SK-MEL-5 (cell line): ENCODE measurements around the gene ZNF598. TPM values are rescaled to one million over a fixed set of nuclear protein-coding genes. Genes with fewer than 3 reads are reported as not detected.

ENCODE experiments used
- DNase-seq: peaks from one replicate; pipeline ENCODE4 v3.0.0-alpha.2; 2016; ENCODE audit warnings: low read depth, low spot score
- in situ Hi-C: cut with HindIII; loops from 2 replicates; pipeline ENCODE4 v1.10.0; 2016; ENCODE audit warnings: low sequenced_read_pairs, high pct_unique_total_duplicates, low pct_unique_long_range_greater_than_20kb
- polyA plus RNA-seq, 2 experiments: library from polyadenylated mRNA; depleted of rRNA; stranded (reverse); fragments of >200 nt; gene quantifications; 2 replicates each; pipeline ENCODE4 v1.2.3, GENCODE V29; 2015
- total RNA-seq: library from RNA; depleted of rRNA; stranded (reverse); fragments of >200 nt; shearing (Covaris generic); gene quantifications from 2 replicates; pipeline ENCODE4 v1.2.3, GENCODE V29; 2014; rRNA removed

The ZNF598 gene
- total RNA-seq, result 10.4 and 10.7 TPM in 2 replicates
- polyA plus RNA-seq (2015; cell fraction: cytosol; rRNA removed), result 67.3 and 93.2 TPM in 2 replicates
- 123 and 229 TPM in 2 replicates for polyA plus RNA-seq (2015; cell fraction: nucleus; rRNA removed)

DNA sequence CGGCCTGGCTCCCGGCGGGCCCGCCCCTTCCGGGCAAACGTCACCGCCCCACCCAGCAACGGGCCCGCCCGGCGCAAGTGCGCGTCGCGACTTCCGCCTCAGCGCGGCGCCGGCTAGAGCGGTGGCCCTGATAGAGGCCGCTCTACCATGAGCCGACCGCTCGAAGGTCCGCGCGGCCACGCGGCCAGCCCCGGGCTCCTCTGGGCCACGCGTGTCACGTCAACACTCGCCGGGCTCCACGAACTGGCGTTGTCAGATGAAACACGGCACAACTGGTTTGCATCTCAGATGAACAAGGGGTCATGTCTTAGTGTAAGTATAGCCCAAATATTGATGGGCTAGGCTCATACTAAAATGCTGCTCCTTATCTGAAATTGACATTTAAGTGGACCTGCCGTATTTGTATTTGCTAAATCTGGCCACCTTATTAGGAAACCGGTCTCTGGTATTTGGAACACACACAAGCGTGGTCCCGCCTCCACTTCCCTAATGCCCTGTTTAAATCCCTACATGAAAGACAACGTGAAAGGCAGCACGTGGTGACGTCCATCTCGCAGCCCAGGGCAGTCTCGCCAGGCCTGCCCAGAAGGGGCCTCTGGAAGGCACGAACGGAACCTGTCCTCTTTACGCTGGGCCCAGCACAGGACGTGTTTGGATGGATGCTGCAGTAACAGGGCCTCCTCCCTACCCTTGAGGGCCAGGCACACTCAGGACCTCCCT, at the start of gene ZNF598:
ZNF598 (minus strand) TSS at position 31 of the 720 bp plus-strand sequence.
- peak; percentile 78 for DNase-seq
- in situ Hi-C loops, result no loop called here

DNA sequence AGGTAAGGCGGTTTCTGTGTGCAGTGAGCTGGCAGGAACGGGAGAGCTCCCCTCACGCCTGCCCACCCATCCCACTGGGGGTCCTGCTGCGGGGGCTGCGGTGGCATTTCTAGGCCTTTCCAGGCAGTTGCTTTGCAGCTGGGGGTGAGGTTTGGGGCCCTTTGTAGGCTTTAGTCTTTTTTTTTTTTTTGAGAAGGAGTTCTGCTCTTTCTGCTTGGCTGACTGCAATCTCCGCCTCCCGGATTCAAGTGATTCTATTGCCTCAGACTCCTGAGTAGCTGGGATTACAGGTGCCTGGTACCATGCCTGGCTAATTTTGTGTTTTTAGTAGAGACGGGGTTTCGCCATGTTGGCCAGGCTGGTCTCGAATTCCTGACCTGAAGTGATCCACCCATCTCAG, 49.3 kb upstream of the ZNF598 start:
- in situ Hi-C loops, result no loop called here
- no peak for DNase-seq

DNA sequence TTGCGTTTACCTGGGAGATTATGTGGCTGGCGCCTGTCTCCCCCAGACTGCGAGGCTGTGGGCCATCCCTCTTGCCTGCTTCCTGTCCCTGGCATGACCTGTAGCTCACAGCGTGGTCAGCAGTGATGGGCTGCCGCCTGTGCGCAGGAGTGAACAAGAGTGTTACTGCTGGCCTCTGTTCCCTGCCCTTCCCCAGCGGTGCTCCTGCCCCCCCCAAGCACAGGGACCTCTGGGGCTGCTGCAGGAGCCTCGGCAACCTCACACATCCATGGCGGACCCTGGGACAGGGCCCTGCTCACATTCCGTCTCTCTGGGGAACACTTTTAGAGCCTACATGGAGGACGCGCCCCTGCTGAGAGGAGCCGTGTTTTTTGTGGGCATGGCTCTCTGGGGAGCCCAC, 48.8 kb upstream of the ZNF598 start:
- no peak for DNase-seq
- in situ Hi-C loops, result no loop called here

DNA sequence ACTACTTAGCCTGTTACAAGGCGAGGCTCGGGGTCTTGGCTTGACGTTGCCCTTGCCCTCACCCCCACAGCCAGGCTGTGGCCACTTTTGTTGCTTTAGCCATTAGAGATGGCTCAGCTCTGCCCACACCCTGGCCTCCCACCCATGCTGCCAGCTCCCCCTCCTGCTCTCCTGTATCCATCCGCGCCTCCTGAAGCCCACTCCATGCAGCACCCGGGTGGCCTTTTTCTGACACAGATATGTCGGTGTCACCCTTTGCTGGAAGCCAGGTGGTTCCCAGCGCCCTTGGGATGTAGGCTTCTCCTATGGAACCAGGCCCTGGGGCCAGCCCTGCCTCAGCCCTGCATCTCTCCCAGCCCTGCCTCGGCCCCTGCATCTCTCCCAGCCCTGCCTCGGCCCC, 47.8 kb upstream of the ZNF598 start:
- in situ Hi-C loops, result no loop called here
- no peak for DNase-seq

DNA sequence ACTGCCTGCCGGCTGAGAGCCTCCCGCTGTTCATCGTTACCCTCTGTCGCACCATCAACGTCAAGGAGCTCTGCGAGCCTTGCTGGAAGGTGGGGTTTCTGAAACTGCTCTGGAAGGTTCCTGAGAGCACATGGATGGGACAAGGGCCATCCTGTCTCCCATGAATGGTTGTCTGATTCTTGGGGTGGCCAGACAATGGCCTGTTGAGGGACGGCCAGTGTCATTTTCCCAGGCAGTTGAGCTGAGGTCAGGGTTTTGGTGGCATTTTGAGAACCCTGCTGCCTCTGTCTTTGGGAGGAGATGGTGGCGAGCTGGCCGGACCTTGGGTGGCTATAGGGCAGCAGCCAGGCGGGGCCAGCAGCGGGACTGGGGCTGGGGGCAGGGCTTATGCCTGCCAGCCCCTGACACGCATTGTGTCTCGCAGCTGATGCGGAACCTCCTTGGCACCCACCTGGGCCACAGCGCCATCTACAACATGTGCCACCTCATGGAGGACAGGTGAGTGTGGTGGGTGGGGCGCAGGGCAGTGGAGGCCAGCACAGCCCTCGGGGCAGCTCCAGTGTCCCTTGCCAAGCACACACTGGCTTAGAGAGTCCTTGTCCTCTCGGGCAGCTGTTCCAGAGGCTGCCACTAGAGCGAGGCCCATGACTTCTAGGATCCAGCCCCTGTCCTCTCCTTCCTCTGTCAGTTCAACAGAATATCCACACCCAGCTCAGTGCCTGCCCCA, 47.2 kb upstream of the ZNF598 start:
- peak; percentile 20 for DNase-seq
- in situ Hi-C loops, result no loop called here

DNA sequence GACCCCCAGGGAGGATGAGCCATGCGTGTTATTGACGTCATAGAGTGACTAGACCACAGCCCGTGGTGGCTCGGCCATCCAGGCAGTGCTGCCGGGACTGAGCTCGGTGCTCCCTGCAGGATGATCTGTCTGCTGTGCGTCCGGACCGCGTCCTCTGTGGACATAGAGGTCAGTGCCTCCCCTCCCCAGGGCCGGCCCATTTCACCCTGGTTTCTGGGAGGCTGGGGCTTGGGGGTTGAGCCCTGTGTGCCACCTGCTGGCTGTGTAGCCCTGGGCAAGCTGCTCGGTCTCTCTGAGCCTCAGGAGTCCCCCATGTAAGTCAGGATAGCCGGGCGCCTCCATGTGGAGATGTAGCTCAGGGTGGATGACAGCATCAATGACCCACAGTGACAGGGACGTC, 46.5 kb upstream of the ZNF598 start:
- in situ Hi-C loops, result no loop called here
- peak; percentile 16 for DNase-seq

DNA sequence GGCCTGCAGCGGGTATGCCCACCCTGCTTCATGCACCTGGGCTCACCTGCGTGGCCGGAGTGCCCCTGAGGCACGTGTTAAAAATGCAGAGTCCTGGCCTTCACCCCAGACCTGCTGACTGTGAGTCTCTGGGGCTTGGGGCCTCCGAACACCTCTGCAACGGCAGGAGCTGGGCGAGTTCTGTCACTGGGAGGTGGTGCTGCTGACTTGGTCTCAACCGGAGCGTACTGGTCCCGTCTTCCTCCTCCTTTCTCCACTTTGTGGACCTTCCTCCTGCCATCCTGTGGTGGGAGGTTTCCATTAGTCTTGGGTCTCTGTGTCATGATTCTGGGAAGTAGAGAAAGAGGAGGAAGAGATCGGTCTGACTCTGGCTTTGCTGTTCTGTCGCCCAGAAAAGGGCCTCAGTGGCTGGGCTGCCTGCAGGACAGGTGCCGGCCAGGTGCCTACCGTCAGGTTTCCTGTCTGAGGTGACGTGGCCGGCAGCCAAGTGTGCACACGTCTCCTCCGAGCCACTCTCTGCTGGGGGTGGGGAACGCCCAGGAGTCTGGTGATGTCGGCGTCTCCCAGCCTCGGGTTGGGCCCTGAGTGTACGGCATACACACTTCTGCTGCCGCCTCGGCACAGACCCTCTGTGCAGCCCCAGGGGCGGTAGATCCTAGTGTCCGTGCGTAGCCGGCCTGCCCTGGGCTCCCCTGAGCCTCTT, 45.1 kb upstream of the ZNF598 start:
- no peak for DNase-seq
- in situ Hi-C loops, result no loop called here

DNA sequence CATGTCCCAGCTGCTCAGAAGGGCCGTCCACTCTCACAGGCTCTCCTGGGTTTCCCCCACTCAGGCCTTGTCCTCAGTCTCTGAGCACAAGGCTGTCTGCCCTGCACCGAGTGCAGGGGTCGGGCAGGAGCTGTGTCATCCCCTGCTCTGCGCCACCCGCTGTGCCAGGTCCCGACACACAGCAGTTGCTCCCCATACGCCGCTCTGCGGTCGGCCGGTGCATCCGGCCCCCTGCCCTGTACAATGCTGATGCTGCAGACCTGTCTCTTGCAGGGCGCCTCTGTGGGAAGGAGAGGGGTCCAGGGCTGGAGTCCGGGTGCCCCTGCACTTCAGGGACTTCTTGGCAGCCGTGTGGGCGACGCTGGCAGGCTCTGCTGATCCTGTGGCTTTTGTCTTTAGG, 44.3 kb upstream of the ZNF598 start:
- in situ Hi-C loops, result no loop called here
- no peak for DNase-seq

DNA sequence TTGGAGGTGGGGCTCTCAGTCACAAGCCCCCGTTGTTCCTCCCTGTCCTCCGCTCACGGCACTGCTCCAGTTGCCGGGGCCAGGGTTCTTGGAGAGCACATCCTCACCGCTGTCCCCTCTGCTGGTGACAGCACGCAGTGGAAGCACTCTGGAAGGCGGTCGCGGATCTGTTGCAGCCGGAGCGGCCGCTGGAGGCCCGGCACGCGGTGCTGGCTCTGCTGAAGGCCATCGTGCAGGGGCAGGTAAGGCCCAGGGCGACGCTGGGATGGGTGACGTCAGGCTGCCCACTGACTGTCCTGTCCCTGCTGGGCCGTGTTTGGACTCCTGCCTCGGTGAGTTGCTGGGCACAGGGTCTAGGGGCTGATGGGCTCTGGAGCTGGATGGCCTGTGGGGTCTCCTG, 43.6 kb upstream of the ZNF598 start:
- DNase-seq, result no peak

DNA sequence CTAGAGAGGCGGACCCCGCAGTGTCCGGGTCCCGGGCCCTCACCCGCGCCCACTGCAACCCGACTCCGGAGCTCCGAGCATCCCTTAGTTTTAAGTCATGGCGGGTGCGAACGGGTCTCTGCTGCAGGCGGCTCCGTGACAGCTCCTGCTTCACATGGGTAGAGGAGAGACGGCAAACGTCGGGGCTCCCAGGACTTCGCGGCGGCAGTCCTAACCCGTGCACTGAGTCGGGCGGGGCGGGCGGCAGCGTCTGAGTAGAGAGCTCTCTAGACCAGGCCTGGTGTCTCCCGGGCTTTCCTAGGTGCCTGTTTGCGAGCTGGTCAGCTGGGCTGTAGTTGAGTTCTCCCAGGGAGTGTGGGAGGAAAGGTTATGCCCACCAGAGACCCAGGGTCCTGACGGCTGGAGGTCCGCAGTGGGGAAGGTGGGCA, 38.5 kb upstream of the ZNF598 start:
- no peak for DNase-seq
- in situ Hi-C loops, result no loop called here

More for the DNA sequence above, 43.6 kb upstream of the ZNF598 start:
- in situ Hi-C loops, result no loop called here

DNA sequence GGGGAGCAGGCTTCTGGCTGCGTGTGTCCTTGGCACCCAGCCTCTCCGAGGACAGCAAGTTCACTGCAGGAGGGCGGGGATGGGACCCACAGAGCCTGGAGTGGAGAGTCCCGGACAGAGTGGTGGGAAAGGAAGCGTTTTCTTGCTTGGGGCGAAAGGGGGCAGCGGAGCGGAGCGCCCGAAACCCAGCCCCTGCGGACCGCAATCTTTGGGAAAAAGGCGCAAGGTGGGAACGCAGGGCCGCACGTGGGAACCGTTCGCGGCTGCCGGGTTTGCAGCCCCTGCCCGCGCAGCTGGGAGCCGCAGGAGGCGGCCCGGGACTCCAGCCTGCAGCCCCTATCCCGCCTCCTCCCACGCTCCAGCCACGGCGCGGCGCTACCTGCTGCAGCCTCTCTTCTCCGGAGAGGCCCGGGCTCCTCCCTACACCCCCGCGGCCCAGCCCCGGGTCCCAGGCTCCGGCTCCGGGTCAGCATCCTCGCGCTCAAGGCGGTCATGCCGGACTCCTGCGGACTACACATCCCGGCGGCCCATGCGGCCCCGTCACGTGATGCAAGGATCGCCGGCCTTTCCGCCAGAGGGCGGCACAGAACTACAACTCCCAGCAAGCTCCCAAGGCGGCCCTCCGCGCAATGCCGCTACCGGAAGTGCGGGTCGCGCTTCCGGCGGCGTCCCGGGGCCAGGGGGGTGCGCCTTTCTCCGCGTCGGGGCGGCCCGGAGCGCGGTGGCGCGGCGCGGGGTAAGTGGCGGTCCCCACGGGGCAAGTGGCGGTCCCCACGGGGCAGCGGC, 37.9 kb upstream of the ZNF598 start, which contains the start of the genes NTHL1 and TSC2:
NTHL1 (minus strand) TSS at position 505 of the 786 bp plus-strand sequence; CDS start at position 494, 11 bp downstream.
TSC2 (plus strand) TSS at position 656 of the 786 bp plus-strand sequence. CDS start 631 bp downstream, outside the sequence.
- in situ Hi-C loops, result no loop called here
- peak; percentile 93 for DNase-seq

DNA sequence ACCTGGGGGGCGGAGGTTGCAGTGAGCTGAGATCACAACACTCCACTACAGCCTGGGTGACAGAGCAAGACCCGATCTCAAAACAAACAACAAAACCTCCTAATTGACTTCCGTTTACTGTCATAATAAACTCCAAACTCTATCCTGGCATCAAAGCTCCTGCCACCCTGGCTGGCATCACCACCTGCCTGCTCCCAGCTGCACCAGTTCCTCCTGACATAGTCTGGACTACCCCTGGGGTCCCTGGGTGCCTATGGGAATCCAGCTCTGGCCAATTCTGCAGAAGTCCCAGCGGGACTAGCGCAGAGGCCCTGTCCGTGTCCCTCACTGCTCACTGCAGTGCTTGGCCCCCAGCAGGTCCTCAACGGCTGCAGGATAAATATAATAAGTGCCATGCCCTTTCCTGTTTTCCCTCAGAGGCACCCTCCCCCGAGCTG, 37.3 kb upstream of the ZNF598 start:
- in situ Hi-C loops, result no loop called here
- no peak for DNase-seq

DNA sequence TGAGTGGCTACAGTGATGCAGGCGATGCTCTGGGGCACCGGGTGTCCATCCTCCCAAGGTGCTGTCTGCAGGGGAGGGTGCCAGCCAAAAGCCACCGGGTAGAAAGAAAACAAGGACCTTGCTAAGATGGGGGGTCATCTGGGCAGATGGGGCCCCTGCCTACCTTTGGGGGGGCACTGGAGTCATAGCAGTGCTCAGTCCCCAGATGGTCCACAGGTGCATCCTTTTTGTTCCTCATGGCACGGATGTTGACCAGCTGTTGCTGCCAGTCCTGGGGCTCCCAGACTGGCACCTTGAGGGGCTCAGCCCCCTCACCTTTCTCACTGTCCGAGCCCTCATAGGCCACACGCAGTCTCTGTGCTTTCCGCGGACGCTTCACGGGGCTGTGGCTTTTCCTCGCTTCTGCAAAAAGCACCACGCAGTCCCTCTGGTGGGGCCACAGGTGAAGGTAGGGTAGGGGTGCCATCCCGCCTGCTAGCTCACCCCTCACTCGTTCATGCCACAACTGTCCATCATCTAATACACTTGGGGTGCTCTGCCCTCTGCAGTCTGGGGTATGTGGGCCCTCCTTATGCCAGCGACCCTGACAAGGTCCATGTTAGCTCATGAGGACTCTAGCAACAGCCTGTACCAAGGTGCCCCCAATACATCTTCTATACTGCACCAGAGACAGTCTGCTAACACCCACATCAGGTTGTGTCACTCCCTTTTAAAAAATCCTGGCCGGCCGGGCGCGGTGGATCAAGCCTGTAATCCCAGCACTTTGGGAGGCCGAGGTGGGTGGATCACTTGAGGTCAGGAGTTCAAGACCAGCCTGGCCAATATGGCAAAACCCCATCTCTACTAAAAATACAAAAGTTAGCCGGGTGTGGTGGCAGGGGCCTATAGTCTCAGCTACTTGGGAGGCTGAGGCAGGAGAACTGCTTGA, 36.6 kb upstream of the ZNF598 start:
- no peak for DNase-seq
- in situ Hi-C loops, result no loop called here

DNA sequence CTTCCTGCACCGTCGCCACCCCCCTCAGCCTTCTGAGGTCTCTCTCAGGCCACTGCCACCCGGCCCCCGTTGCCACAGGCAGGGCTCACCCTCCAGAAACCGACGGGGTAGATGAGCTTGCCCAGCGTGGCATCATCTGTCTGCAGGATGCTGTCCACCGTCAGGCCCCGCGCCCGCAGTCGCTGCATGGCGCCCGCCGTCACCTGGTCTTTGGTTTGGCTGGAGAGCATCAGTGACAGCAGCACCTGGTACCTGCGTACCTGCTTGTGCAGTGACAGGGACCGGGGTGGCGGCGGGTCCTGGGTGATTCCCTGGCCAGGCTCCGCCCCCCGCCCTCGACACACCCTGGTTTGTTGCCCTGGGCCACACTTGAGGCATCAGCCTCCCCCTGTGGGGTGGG, 34.9 kb upstream of the ZNF598 start:
- in situ Hi-C loops, result no loop called here
- no peak for DNase-seq

DNA sequence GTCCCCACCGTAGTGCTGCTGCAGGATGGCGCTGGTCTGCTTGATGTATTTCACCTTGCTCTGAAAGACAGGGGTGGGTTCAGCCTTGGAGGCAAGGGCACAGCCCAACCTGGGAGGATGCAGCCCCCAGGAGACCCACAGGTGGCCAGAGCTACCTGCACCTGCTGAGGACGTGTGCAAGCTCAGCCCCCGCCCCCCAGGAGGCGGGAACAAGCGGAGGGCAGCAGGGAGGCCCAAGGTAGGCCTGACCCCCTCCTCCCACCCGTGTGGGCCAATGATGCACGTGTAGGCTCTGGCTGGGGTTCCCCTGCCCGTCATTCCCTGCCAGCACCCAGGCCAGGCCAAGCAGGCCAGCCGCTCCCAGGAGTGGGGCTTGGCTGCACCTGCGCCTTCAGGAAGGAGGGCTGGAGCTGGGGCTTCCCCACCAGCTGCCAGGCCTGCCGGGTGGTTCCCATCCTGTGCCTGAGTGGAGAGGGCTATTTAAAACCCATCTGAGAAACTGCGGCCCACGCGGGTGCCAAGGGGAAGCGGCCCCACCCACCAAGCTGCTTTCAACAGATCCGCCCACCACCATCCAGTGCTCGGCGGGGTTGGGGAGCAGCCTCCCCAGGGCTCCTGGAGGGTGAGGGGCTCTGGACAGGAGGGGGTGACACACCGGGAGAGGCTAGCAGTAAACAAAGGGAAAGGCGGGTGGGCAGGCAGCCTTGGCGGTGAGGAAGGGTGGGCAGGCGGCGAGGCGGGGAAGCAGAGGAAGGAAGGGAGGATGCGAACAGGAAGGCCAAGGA, 34.2 kb upstream of the ZNF598 start:
- in situ Hi-C loops, result no loop called here
- DNase-seq, result no peak
